Colon (tissue), 2 donors: ENCODE measurements around the gene H2AZ2.
"Not testable (repeated sequence)": the region's sequence is repeated elsewhere in the genome, so short reads cannot be mapped to it uniquely, and the experiment has no call there.

Experiments used
- FAIRE-seq: peaks from 2 replicates; lab custom pipeline; 2012; peaks lifted over from hg19 to GRCh38; lab: Jason Lieb, UNC
- donor health status: control.
- donor health status: control.

The H2AZ2 gene

DNA sequence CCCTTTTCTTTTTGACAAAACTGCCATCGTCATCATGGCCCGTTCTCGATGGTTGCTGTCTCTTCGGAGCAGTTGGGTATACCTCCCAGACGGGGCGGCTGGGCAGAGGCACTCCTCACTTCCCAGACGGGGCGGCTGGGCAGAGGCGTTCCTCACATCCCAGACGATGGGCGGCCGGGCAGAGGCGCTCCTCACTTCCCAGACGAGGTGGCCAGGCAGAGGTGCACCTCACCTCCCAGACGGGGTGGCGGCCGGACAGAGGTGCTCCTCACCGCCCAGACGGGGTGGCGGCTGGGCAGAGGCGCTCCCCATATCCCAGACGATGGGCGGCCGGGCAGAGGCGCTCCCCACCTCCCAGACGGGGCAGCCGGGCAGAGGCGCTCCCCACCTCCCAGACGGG is 22.9 kb upstream of the H2AZ2 start:
- FAIRE-seq: not testable (repeated sequence)

DNA sequence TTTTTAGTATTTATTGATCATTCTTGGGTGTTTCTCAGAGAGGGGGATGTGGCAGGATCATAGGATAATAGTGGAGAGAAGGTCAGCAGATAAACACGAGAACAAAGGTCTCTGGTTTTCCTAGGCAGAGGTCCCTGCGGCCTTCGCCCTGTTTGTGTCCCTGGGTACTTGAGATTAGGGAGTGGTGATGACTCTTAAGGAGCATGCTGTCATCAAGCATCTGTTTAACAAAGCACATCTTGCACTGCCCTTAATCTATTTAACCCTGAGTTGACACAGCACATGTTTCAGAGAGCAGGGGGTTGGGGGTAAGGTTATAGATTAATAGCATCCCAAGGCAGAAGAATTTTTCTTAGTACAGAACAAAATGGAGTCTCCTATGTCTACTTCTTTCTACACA is 22.4 kb upstream of the H2AZ2 start:
- FAIRE-seq: not testable (repeated sequence)

DNA sequence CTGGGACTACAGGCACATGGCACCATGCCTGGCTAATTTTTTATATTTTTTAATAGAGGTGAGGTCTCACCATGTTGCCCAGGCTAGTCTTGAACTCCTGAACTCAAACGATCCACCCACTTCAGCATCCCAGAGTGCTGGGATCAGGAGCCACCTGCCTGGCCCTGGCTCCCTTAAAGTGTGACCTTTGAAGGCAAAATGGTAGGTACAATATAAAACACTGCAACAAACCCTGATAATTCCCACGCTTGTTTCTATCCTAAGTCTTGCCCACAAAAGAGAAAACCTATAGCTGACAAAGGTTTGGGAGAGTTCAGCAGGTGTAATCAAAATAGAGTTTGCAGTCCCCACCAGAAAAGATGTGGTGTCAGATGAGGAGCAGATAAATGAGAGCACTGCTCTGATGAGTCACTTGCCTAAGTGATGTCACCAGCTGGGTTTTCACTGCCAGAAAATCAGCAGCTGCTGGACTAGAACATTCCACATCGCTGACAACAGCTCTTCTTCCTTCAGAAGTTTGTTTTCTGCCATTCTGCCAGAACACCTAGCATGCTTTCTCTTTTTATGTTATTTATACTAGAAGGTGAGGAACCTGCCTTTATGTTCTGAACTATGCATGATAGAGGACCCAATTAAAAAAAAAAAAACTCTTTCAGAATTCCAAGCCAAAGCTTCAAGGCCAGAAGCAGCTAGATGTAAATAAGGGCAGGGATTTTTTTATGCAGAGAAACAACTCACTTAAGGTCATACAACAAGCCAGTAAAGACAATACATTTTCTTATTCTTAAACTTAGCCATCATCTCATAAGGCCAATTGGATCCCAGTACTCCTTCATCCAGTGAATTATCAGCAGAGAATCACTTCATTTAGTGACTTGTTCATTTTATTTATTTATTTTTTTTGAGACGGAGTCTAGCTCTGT is 19.4 kb upstream of the H2AZ2 start:
- no peak for FAIRE-seq

DNA sequence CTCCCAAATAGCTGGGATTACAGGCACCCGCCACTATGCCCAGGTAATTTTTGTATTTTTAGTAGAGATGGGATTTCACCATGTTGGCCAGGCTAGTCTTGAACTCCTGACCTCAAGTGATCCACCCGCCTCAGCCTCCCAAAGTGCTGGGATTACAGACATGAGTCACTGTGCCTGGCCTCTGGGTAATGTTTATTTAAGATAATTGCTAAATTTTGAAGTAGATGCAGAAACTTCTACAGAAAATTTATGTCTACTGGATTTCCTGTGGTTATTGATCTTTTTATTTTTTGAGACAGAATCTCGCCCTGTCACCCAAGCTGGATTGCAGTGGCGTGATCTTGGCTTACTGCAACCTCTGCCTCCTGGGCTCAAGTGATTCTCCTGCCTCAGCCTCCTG is 14.1 kb upstream of the H2AZ2 start:
- not testable (repeated sequence) for FAIRE-seq

DNA sequence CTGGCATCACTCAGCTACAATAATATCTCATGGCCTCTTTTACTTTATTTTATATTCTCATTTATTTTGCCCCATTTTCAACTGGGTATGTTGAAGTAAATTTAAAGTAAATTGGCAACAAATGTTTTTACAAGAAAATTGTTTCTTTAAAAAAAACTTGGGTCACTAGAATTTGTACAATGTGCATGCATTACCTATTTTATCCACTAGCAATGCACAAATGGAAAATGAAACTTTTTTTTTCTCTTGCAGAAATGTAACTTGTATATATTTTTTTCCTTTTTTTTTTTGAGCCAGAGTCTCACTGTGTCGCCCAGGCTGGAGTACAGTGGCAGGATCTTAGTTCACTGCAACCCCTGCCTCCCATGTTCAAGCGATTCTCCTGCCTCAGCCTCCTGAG is 10.3 kb upstream of the H2AZ2 start:
- FAIRE-seq: no peak

DNA sequence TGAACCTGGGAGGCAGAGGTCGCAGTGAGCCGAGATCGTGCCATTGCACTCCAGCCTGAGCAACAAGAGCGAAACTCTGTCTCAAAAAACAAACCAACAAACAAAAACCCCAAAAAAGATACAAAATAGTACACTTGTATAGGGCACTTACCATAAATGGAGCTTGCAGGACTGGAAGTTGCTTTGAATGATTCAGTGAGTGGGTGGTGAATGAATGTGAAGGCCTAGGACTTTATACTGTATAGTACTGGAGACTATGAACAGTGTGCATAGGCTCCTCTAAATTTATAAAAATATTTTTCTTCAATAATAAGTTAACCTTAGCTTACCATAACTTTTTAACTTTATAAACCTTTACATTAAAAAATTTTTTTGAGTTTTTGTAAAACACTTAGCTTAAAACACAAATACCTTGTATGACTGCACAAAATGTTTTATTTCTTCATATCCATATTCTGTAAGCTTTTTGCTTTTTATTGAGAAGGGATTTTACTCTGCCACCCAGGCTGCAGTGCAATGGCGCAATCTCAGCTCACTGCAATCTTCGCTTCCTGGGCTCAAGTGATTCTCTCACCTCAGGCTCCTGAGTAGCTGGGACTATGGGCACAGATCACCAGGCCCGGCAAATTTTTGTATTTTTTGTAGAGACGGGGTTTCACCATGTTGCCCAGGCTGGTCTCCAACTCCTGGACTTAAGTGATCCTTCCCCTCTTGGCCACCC is 6.9 kb upstream of the H2AZ2 start:
- FAIRE-seq: no peak

DNA sequence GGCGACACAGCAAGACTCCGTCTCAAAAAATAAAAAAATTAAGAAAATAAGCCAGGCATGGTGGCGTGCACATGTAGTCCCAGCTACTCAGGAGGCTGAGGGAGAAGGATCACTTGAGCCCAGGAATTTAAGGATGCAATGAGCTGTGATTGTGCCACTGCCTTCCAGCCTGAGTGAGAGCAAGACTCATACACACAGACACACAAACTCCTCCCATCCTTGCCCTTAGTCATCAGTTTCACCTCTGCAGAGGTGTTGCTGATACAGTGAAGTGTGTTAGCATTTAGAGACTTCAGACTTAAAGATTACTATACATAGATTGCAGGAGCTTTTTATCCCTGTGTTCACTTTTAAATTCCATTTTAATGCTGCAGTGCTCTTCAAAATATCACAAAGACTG is 5.5 kb upstream of the H2AZ2 start:
- FAIRE-seq: no peak

DNA sequence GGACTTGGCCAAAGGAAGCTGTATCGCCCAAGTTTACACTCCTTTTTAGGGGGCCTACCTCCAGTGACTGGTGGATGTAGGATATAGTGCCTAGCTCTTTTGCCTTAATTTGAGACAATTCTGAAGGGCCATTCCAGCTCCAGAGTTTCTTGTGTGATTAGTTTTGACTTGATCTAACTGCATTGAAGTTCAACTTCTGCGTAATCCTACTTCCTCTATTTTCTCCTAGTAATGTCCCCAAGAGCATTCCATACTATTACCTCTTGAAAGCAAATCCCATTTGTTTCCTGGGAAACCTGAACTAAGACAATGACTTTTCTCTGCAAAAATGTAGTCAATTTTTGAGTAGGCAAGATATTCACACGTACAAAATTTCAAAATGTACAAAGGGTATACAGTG is 4.7 kb upstream of the H2AZ2 start:
- FAIRE-seq: no peak

DNA sequence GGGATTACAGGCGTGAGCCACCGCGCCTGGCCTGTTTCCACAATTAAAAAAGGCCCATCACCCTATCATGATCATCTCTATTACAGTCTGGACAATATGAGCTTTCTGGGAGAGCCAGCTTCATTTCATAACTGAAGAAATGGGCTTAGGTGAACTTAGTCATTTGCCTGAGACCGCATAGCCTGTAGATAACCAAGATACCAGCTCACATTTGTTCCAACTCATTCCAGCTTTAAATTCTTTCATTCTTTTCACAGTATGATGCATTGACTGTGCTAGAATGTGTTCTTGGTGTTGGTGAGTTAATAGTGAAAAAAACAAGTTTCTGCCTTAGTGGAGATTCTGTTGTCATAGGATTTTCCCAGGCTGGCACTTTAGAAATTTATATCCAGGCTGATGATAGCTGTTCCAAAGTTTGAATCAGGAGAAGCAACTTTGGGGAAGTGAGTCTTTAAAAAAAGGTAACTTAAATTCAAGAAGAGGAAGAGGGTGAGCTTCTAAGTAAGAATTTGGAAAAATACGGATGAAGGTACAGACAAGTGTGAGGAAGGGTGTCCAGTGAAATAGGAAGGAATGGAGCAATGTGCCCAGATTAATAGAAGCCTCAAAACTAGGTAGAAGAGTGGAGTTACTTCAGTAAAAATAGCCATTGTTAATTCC is 2.1 kb upstream of the H2AZ2 start:
- no peak for FAIRE-seq

DNA sequence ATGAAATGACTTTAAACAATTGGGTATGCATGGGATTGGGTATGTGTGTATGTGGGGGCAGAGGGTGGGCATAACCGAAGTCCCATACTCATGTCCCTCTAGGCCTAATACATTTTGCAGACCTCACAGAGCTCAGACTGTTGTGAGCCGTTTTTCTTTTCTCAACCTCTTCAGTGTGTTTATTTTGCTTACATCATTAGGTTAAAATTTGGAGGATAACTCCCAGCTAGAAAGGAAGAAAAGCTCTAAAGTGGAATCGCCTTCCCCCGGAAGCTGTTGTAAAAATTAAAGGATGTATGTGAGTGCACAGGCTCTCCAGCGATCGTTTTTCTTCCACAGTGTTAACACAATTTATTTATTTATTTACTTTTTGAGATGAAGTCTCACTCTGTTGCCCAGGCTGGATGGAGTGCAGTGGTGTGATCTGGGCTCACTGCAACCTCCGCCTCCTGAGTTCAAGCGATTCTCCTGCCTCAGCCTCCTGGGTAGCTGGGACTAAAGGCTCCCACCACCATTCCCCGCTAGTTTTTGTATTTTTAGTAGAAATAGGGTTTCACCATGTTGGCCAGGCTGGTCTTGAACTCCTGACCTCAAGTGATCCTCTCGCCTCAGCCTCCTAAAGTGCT is 1.5 kb upstream of the H2AZ2 start:
- no peak for FAIRE-seq

DNA sequence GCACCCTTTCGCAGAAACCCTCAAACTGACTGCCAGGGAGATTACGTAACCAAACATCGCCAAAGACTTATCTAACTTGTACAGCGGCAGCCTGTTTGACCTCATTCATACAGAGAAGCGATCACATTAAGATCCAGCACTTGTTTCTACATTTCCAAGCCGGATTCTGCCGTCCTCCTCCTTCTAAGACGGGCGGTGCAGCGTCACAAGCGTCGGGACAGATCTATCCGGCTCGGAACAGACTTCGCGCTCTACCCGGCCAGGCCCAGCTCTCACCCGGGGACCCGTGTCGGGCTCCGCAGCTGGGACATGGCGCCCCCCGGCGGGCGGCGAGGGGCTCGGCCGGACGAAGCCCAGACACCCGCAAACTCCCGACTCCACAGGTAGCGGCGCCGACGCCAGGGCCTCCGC is 373 bp downstream of the H2AZ2 start:
- no peak for FAIRE-seq

DNA sequence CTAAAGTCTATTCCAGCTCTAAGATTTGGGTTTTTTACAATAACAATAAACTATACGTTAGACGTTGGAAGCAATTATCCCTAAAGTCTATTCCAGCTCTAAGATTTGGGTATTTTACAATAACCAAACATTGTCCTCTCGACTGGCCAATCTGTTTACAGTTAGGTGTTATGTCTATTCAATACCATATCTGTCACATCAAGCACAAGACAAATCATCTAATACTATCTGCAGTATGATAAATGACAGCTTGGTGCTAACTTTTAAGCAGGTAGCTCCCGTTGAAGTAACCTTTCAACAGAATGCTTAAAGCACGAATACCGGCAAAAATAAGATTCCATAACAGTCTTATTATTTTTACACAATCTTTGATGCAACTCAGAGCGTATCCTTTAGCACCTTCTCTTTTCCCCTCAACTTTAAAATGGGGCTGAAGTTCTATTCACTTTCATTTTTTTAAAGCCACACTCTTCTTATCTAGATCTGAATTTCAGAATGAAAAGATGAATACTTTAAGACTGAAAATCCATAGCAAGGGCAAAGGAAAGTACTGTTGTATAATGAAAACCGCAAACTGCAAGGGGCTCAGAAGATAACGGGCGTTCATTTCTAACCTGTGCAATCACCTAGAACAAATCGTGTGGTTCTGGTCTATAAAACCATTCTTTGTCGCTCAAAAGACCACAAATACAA is 925 bp downstream of the H2AZ2 start:
- no peak for FAIRE-seq

DNA sequence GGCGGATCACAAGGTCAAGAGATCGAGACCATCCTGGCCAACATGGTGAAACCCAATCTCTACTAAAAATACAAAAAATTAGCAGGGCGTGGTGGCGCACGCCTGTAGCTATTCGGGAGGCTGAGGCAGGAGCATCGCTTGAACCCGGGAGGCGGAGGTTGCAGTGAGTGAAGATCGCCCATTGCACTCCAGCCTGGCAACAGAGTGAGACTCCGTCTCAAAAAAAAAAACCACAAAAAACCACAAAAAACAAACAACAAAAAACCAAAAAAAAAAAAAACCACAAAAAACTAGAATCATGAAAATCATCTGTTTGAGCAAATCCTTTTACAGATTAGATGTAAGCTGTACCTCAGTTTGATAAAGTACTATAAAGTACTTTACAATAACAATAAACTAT is 1.5 kb downstream of the H2AZ2 start:
- FAIRE-seq: not testable (repeated sequence)

DNA sequence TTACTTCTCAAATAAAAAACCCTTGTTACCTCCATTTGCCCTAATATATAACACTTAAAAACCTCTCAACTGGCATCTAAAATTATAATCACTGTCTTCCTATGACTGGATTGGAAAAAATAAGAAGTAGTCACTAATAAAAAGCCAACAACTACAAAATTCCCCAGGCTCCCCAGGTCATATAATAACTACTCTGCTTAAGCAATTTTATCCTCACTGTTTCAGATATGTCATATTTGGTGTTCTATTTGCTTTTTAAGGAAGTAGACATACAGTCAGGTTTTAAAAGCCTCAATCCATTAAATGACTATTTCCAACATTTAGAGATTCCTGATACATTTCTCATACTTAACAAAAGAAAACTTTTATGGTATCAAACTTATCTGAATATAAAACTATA is 2.4 kb downstream of the H2AZ2 start:
- no peak for FAIRE-seq

DNA sequence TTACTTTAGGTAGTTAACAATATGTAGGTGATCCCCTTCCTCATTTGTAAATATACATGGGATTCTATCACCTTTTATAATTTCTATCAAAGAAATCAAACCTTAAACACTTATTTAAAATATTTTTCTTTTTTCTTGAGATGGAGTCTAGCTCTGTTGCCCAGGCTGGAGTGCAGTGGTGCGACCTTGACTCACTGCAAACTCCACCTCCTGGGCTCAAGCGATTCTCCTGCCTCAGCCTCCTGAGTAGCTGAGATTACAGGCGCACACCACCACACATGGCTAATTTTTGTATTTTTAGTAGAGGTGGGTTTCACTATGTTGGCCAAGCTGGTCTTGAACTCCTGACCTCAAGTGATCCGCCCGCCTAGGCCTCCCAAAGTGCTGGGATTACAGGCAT is 4.4 kb downstream of the H2AZ2 start:
- FAIRE-seq: not testable (repeated sequence)

DNA sequence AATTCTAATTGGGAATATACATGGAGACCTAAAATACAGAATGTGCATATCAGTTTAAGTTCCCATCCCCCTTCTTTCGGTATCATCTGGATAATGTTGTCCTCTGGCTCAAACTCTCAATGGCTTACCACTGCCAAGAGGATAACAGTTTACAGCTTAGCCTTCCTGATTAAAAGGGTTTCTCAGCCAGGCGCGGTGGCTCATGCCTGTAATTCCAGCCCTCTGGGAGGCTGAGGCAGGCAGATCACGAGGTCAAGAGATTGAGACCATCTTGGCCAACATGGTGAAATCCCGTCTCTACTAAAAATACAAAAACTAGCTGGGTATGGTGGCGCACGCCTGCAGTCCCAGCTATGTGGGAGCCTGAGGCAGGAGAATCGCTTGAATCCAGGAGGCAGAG is 5.2 kb downstream of the H2AZ2 start:
- not testable (repeated sequence) for FAIRE-seq

DNA sequence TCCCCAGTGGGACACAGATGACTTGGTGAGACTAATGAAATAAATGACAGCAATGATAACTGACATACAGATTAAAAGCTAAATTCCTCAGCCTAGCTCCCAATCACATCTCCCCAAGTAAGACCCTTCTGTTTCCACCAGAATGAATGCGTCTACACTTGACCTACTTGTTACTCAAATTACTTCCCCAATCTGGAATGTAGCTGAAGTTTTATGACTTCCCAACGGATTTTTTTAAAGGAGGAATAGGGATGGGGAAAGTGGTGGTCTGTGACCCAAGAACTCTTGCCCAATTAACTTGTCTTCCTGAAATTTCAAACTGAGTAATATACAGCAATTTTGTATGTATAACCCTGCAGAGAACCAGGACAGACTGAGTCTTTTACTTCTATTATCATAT is 9.1 kb downstream of the H2AZ2 start:
- no peak for FAIRE-seq

DNA sequence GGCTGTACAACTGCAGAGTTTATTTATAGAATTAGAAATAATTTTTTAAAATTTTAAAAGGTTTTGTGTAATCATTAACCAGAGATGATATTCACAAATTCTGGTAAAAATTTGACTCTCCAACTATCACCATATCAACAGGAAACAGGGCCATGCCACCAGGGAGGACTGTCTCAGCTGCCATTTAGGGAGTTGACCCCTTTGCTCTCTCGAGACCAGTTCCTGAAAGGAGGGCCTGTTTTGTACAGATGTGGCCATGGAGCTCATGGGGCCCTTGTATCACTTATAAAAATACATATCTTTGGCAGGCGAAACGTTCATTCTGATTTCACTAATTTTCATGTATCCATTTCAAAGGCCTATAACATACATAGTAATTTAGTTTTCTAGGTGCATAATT is 20.3 kb downstream of the H2AZ2 start:
- FAIRE-seq: no peak

DNA sequence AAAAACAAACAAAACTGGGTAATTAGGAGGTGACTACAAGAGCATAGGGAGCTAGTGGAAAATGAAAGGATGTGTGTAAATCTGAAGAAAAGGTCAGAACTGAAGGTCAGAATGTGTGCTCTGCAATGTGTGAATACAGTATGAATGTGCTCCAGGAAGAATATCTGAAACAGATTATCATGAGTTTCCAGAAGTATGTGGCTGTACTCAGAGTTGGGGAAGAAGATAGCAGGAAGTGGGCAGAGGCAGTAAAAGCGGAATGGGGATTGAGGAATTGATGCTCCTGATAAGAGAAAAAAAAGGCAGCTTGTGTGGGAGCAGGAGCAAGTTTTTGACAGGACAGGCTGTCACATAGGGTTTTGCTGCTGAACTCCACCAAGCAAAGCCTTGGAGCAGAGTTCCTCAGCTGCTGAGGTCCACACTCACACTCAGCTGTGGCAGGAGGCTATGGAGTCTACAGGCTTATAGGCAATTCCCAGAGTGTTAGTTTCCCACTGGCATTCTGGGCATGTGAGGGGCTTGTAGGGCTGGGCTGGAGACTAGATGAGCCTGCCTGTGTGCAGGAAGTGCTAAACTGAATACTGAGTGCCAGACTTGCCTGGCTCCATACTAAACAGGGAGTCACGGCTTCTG is 22.9 kb downstream of the H2AZ2 start:
- FAIRE-seq: no peak

DNA sequence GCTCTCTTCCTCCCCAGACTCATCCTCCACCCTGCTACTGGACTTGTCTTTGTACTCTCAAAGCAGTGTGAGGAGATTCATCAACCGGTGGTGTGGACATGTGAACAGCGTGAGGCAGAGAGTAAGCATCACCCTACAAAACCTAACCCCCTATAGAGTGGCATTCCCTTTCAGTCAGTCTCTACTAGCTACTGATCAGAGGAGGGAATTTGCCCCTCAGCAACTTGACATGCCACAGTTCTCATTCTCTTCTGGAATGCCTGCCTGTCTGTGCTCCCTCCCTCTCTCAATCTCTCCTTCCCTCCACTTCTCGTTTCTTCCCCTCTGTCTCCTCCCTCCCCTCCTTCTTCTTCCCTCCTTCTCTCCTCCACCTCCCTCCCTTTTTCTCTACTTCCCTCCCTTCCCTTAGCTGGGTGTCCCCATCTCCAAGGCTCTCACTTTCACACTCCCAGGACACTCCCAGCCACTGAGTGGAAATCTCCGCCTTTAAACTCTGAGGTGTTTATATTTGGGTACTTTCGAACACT is 24.6 kb downstream of the H2AZ2 start:
- no peak for FAIRE-seq

DNA sequence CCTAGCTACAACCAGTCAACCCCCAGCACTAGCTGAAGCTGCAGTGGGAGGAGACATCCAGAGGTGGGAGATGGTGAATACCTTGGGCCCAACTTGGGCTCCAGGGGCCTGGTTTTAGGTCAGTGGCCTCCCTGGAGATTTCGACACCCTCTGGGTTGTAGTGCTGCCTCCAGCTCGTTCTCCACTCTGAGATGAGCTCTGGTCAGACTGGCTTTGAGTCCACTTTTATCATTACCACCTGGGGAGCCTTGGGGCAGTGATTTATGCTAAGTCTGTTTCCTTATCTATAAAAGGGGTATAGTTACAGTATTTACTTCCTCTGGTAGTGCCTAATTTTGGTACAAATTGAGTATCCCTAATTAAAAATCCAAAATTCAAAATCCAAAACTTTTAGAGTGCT is 28.6 kb downstream of the H2AZ2 start:
- no peak for FAIRE-seq
